ENCODE results near the gene KCTD1. TPM values are rescaled to one million over a fixed set of nuclear protein-coding genes. Genes with fewer than 3 reads are reported as not detected.

Gene KCTD1
- total and polyA plus RNA-seq, 10 of the 15 experiments (the other 5 are each of a cell fraction or from before 2014, with no cell fraction given), result 1.5 to 13.4 (median 5.5) TPM

GRCh38 chr18:26536032-26536431, 12.3 kb downstream of the KCTD1 start:
- Histone ChIP-seq H3K4me3 (no peak overlapping the region), H3K27ac (ENCODE audit: control insufficient read depth, insufficient read depth) (no peak overlapping the region), H3K79me2 (ENCODE audit: control insufficient read depth, insufficient read depth, low read length) (no peaks in the 10 kb centered on the region; the same call in 1 of the 2 replicates), H2AFZ (ENCODE audit: control insufficient read depth, low read depth, low read length) (no peak overlapping the region), H3K27me3 (replicated peaks in 1 of 2; ENCODE audit: control insufficient read depth in 2 of 2, insufficient read depth in 2 of 2, low read length in 1 of 2) (no peaks in the 10 kb centered on the region), H3K4me1 (ENCODE audit: control insufficient read depth, insufficient read depth, low read length) (no peaks in the 10 kb centered on the region; the same call in 1 of the 2 replicates), H4K20me1 (ENCODE audit: control insufficient read depth, insufficient read depth) (no peaks in the 10 kb centered on the region), H3K9ac (ENCODE audit: control insufficient read depth, insufficient read depth, low read length) (no peak overlapping the region), H3K36me3 (ENCODE audit: control insufficient read depth in 2 of 2, insufficient read depth in 2 of 2, low read length in 1 of 2) (0 out of 4 replicates have a peak, but pooled peaks cover 0 to 4% of the 10 kb centered on the region in 2 experiments), H3K9me3 (replicated peaks; ENCODE audit: control insufficient read depth, insufficient read depth, low read length) (no peaks in the 10 kb centered on the region), H3K4me2 (ENCODE audit: control insufficient read depth, insufficient read depth) (no peak overlapping the region)
- CTCF ChIA-PET, result interaction anchor here (0.6 kb wide), 1 partner anchor 911 kb away, joined by 3 read pairs; no protein-coding TSS in a partner anchor
- no peak for DNase-seq (ENCODE audit: low read depth, low spot score)
- SMC1A ChIA-PET (ENCODE audit: uncharacterized antibody, unreplicated experiment), result interaction anchor here (1.0 kb wide), 1 partner anchor 10 kb away, joined by 3 read pairs; no protein-coding TSS in a partner anchor
- intact Hi-C loops (cut with micrococcal nuclease; ENCODE audit: unreplicated experiment), result no loop called here
- no peak for FAIRE-seq
- no peak for TF ChIP-seq ZBTB4 (CRISPR knock-in tag; IDR thresholded peaks at IDR 0.05)
- TF ChIP-seq PBX3 (IDR thresholded peaks at IDR 0.05; ENCODE audit: insufficient replicate concordance, low read depth, low read length), result no peak
- no peak for TF ChIP-seq BMI1 (IDR thresholded peaks at IDR 0.05; ENCODE audit: borderline replicate concordance)
- no peak for TF ChIP-seq BRCA1 (IDR thresholded peaks at IDR 0.05; ENCODE audit: low read depth, low read length)
- TF ChIP-seq, protein P1, sequence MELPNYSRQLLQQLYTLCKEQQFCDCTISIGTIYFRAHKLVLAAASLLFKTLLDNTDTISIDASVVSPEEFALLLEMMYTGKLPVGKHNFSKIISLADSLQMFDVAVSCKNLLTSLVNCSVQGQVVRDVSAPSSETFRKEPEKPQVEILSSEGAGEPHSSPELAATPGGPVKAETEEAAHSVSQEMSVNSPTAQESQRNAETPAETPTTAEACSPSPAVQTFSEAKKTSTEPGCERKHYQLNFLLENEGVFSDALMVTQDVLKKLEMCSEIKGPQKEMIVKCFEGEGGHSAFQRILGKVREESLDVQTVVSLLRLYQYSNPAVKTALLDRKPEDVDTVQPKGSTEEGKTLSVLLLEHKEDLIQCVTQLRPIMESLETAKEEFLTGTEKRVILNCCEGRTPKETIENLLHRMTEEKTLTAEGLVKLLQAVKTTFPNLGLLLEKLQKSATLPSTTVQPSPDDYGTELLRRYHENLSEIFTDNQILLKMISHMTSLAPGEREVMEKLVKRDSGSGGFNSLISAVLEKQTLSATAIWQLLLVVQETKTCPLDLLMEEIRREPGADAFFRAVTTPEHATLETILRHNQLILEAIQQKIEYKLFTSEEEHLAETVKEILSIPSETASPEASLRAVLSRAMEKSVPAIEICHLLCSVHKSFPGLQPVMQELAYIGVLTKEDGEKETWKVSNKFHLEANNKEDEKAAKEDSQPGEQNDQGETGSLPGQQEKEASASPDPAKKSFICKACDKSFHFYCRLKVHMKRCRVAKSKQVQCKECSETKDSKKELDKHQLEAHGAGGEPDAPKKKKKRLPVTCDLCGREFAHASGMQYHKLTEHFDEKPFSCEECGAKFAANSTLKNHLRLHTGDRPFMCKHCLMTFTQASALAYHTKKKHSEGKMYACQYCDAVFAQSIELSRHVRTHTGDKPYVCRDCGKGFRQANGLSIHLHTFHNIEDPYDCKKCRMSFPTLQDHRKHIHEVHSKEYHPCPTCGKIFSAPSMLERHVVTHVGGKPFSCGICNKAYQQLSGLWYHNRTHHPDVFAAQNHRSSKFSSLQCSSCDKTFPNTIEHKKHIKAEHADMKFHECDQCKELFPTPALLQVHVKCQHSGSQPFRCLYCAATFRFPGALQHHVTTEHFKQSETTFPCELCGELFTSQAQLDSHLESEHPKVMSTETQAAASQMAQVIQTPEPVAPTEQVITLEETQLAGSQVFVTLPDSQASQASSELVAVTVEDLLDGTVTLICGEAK (IDR thresholded peaks at IDR 0.05; ENCODE audit: borderline replicate concordance), result no peak
- TF ChIP-seq MYB (IDR thresholded peaks at IDR 0.05; ENCODE audit: borderline replicate concordance, low read depth, low read length), result no peak
- TF ChIP-seq, protein P2, sequence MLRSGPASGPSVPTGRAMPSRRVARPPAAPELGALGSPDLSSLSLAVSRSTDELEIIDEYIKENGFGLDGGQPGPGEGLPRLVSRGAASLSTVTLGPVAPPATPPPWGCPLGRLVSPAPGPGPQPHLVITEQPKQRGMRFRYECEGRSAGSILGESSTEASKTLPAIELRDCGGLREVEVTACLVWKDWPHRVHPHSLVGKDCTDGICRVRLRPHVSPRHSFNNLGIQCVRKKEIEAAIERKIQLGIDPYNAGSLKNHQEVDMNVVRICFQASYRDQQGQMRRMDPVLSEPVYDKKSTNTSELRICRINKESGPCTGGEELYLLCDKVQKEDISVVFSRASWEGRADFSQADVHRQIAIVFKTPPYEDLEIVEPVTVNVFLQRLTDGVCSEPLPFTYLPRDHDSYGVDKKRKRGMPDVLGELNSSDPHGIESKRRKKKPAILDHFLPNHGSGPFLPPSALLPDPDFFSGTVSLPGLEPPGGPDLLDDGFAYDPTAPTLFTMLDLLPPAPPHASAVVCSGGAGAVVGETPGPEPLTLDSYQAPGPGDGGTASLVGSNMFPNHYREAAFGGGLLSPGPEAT (IDR thresholded peaks at IDR 0.05; ENCODE audit: low read depth), result no peak
- no peak for TF ChIP-seq CREM (IDR thresholded peaks at IDR 0.05; ENCODE audit: low read depth)
- RAD21 ChIA-PET (ENCODE audit: unreplicated experiment), result no interaction called here
- POLR2A ChIA-PET, result no interaction called here
- in situ Hi-C loops (cut with MboI), result no loop called here
- no TSS peak for BruUV-seq (replicated peaks)
- ATAC-seq, result peak; percentile 57
- 0% methylated on average over 1 of the region's 1 CpG for WGBS (ENCODE audit: insufficient coverage, insufficient replicate concordance, low lambda C conversion rate, missing lambda C conversion rate)
